HepG2 (cell line): ENCODE data around the gene PPP1R8. TPM values are rescaled to one million over a fixed set of nuclear protein-coding genes. Genes with fewer than 3 reads are reported as not detected.

Experiments used
- ATAC-seq: fragments of 200-7000 bp; cut with Tn5 transposase; 3 replicates; pipeline ENCODE4 v1.9.1; 2020; ENCODE audit warnings: mild to moderate bottlenecking, moderate library complexity
- BruUV-seq: library from RNA; stranded (reverse); fragments of 400-500 nt; replicated peaks from 2 replicates; lab custom pipeline; 2021; lab: Mats Ljungman, UMichigan
- CTCF ChIA-PET: fragments of 300-600 bp; formaldehyde crosslinking; extraction: SDS; loops from one replicate; lab custom pipeline; 2021; ENCODE audit warnings: low total read pairs, inconsistent platforms, low intra/inter-chr PET ratio; lab: Yijun Ruan, JAX
- POLR2A ChIA-PET: fragments of 350-600 bp; sonication (Branson Sonifier 250); formaldehyde crosslinking; loops from one replicate; lab custom pipeline; 2020; ENCODE audit warnings: antibody characterized with exemption, inconsistent platforms; lab: Yijun Ruan, JAX
- DNase-seq: peaks from one replicate; pipeline ENCODE4 v3.0.0-alpha.2; 2015; ENCODE audit warnings: low spot score
- FAIRE-seq: peaks from 3 replicates; lab custom pipeline; 2011; peaks lifted over from hg19 to GRCh38; lab: Jason Lieb, UNC
- H2AFZ ChIP-seq: one replicate; pipeline ENCODE4 v1.6.1; 2011; ENCODE audit warnings: low read length, inconsistent platforms
- H3K27ac ChIP-seq: fragments of 300-600 bp; 3 replicates; pipeline ENCODE4 v1.8.0; 2011; ENCODE audit warnings: mixed run types, mild to moderate bottlenecking, mixed read lengths, low read length, inconsistent platforms; ENCODE audit not compliant: insufficient read depth; ENCODE audit errors: extremely low read length
- H3K27me3 ChIP-seq, 2 experiments: fragments of 200-600 bp in 1 of 2; 2 replicates in 1 of 2; 3 replicates in 1 of 2; pipeline versions ENCODE4 v1.6.0 to v1.8.0; 2011; ENCODE audit warnings: low read length in 2 of 2, mild to moderate bottlenecking in 2 of 2, moderate library complexity in 2 of 2, inconsistent platforms in 1 of 2; ENCODE audit not compliant: insufficient read depth in 2 of 2, control insufficient read depth in 1 of 2
- H3K36me3 ChIP-seq, 2 experiments: fragments of 200-600 bp in 1 of 2; replicated peaks in 1 of 2; 2 replicates in 1 of 2; 3 replicates in 1 of 2; pipeline versions ENCODE4 v1.5.1 to v1.8.0; 2011; ENCODE audit warnings: low read length in 2 of 2, inconsistent platforms in 1 of 2; ENCODE audit not compliant: insufficient read depth in 2 of 2, control insufficient read depth in 1 of 2
- H3K4me1 ChIP-seq: 2 replicates; pipeline ENCODE4 v1.5.1; 2012; ENCODE audit warnings: low read length, inconsistent platforms; ENCODE audit not compliant: insufficient read depth
- H3K4me2 ChIP-seq: 2 replicates; pipeline ENCODE4 v1.6.0; 2011; ENCODE audit warnings: low read depth, low read length, inconsistent platforms
- H3K4me3 ChIP-seq, 3 experiments: fragments of 200-600 bp in 1 of 3; sonication (generic), shearing (Covaris generic) in 1 of 3; replicated peaks in 1 of 3; 2 replicates each; pipeline ENCODE4 v1.5.1; 2011 to 2016; ENCODE audit warnings: low read length in 3 of 3, inconsistent platforms in 2 of 3, low read depth in 2 of 3, mild to moderate bottlenecking in 2 of 3, control low read depth in 1 of 3, mixed read lengths in 1 of 3; ENCODE audit not compliant: insufficient read depth in 1 of 3
- H3K79me2 ChIP-seq: one replicate; pipeline ENCODE4 v1.6.1; 2011; ENCODE audit warnings: low read length, inconsistent platforms; ENCODE audit not compliant: insufficient read depth
- H3K9ac ChIP-seq: 2 replicates; pipeline ENCODE4 v1.6.0; 2011; ENCODE audit warnings: mild to moderate bottlenecking, low read depth, low read length, inconsistent platforms; ENCODE audit not compliant: insufficient read depth
- H3K9me3 ChIP-seq: 2 replicates; pipeline ENCODE4 v1.5.1; 2012; ENCODE audit warnings: mild to moderate bottlenecking, low read length
- H4K20me1 ChIP-seq: 2 replicates; pipeline ENCODE4 v1.6.0; 2011; ENCODE audit warnings: inconsistent platforms, mild to moderate bottlenecking, low read length, moderate library complexity; ENCODE audit not compliant: insufficient read depth
- GPN1 ChIP-seq: sonication (generic); formaldehyde crosslinking; IDR thresholded peaks from 2 replicates; pipeline ENCODE4 v1.5.1; 2020; ENCODE audit warnings: missing genetic modification reagents, borderline replicate concordance
- ISL2 ChIP-seq: sonication (generic); formaldehyde crosslinking; IDR thresholded peaks from 2 replicates; pipeline ENCODE4 v1.5.0; 2020; ENCODE audit warnings: missing genetic modification reagents
- KDM5A ChIP-seq: fragments of 200-600 bp; sonication (generic); IDR thresholded peaks from 2 replicates; pipeline ENCODE4 v1.7.0; 2018; ENCODE audit warnings: antibody characterized with exemption, mild to moderate bottlenecking, low read length, borderline replicate concordance
- KLF15 ChIP-seq: sonication (generic); formaldehyde crosslinking; IDR thresholded peaks from 2 replicates; pipeline ENCODE4 v1.8.1; 2023; ENCODE audit warnings: borderline replicate concordance, mild to moderate bottlenecking, inconsistent platforms, missing genetic modification reagents, mixed read lengths
- MEIS1 ChIP-seq: sonication (generic); formaldehyde crosslinking; IDR thresholded peaks from 2 replicates; pipeline ENCODE4 v1.9.0; 2021; ENCODE audit warnings: mild to moderate bottlenecking, missing genetic modification reagents, moderate library complexity, borderline replicate concordance
- SRSF1 ChIP-seq: fragments of 200-400 bp; formaldehyde crosslinking; optimal IDR thresholded peaks from 2 replicates; pipeline ENCODE3; 2017; ENCODE audit warnings: mild to moderate bottlenecking, low read depth, low read length, moderate library complexity
- TGIF2 ChIP-seq: IDR thresholded peaks from 2 replicates; pipeline ENCODE4 v1.6.1; 2016; ENCODE audit warnings: control low read depth, missing compliant biosample characterization
- TMF1 ChIP-seq: sonication (generic); formaldehyde crosslinking; IDR thresholded peaks from 2 replicates; pipeline ENCODE4 v1.8.1; 2022; ENCODE audit warnings: low read depth, missing genetic modification reagents
- ZNF605 ChIP-seq: sonication (generic); formaldehyde crosslinking; IDR thresholded peaks from 2 replicates; pipeline ENCODE4 v1.8.0; 2022; ENCODE audit warnings: mild to moderate bottlenecking, missing genetic modification reagents
- ZSCAN29 ChIP-seq: sonication (generic); formaldehyde crosslinking; conservative IDR thresholded peaks from 2 replicates; pipeline ENCODE4 v1.4.0; 2020; ENCODE audit warnings: mild to moderate bottlenecking, missing genetic modification reagents
- WGBS: methylation state at CpG from one replicate; pipeline ENCODE4 v1.1.6; 2017; ENCODE audit warnings: low lambda C conversion rate; 5-methylcytosine and 5-hydroxymethylcytosine counted together
- in situ Hi-C: cut with HindIII; loops from 2 replicates; pipeline ENCODE4 v1.10.0; 2017; ENCODE audit warnings: low pct_unique_long_range_greater_than_20kb; ENCODE audit not compliant: extremely low pct_ligation_motif_present
- intact Hi-C: fragments of 100-400 bp; cut with micrococcal nuclease; formaldehyde crosslinking; loops from one replicate; pipeline ENCODE4 v1.10.0; 2022; ENCODE audit not compliant: unreplicated experiment
- polyA plus RNA-seq, 8 experiments: library from polyadenylated mRNA; depleted of rRNA in 3 of 8; stranded (reverse) in 7 of 8; unstranded in 1 of 8; fragments of >200 nt; fragmentation: Illumina TruSeq in 4 of 8; extraction: Trizol in 4 of 8; gene quantifications; 2 replicates each; pipeline versions ENCODE4 v1.2.1 to v1.2.3, GENCODE V29; 2011 to 2016; ENCODE audit warnings: low read depth in 4 of 8, missing spikeins in 1 of 8, mixed read lengths in 1 of 8; ENCODE audit not compliant: insufficient read depth in 1 of 8
- total RNA-seq, 5 experiments: library from RNA; depleted of rRNA; stranded (reverse); fragments of >200 nt; fragmentation: Illumina TruSeq; extraction: Trizol; gene quantifications; 2 replicates each; pipeline ENCODE4 v1.2.3, GENCODE V29; 2016; ENCODE audit warnings: low read depth in 1 of 5
- TF ChIP-seq, protein P1 (sequence below): sonication (generic); formaldehyde crosslinking; IDR thresholded peaks from 2 replicates; pipeline ENCODE4 v1.8.0; 2022; ENCODE audit warnings: mild to moderate bottlenecking, missing genetic modification reagents, moderate library complexity
- TF ChIP-seq, protein P2 (sequence below): sonication (generic); formaldehyde crosslinking; IDR thresholded peaks from 2 replicates; pipeline ENCODE4 v1.4.0; 2020; ENCODE audit warnings: mild to moderate bottlenecking, missing genetic modification reagents

PPP1R8 gene
- total and polyA plus RNA-seq, 2 of the 13 experiments (the other 11 are each of a cell fraction or from before 2014, with no cell fraction given), result 38.3 to 62.2 TPM

DNA sequence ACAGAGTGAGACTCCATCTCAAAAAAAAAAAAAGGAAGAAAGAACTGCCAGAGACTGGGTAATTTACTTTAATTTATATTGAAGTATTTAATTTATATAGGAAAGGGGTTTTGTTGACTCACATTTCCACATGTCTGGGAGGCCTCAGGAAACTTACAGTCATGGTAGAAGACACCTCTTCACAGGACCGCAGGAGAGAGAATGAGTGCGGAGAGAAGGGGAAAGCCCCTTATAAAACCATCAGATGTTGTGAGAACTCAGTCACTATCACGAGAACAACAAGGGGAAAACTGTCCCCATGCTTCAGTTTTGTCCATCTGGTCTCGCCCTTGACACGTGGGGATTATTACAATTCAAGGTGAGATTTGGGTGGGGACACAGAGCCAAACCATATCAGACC, 25.8 kb upstream of the PPP1R8 start:
- BruUV-seq, result no TSS peak
- in situ Hi-C loops, result no loop called here
- Histone ChIP-seq H3K27ac (no peak overlapping the region), H4K20me1 (no peaks in the 10 kb centered on the region), H3K36me3 (peaks cover 5 to 27% of the 10 kb centered on the region in 2 experiments; a peak in 3 of 5 replicates), H3K9ac (no peak overlapping the region), H3K79me2 (no peaks in the 10 kb centered on the region), H3K4me3 (no peak overlapping the region), H3K4me1 (no peaks in the 10 kb centered on the region), H3K9me3 (no peaks in the 10 kb centered on the region), H3K27me3 (no peaks in the 10 kb centered on the region), H3K4me2 (no peak overlapping the region), H2AFZ (no peak overlapping the region)
- no peak for ATAC-seq
- no peak for FAIRE-seq
- ChIA-PET CTCF (no interaction called here), POLR2A (no interaction called here)
- TF ChIP-seq ZSCAN29, result no peak
- no peak for TF ChIP-seq GPN1 (CRISPR knock-in tag)
- TF ChIP-seq MEIS1 (CRISPR knock-in tag), result no peak
- TF ChIP-seq SRSF1, result no peak
- TF ChIP-seq, protein P1, sequence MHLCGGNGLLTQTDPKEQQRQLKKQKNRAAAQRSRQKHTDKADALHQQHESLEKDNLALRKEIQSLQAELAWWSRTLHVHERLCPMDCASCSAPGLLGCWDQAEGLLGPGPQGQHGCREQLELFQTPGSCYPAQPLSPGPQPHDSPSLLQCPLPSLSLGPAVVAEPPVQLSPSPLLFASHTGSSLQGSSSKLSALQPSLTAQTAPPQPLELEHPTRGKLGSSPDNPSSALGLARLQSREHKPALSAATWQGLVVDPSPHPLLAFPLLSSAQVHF (CRISPR knock-in tag), result no peak
- TF ChIP-seq, protein P2, sequence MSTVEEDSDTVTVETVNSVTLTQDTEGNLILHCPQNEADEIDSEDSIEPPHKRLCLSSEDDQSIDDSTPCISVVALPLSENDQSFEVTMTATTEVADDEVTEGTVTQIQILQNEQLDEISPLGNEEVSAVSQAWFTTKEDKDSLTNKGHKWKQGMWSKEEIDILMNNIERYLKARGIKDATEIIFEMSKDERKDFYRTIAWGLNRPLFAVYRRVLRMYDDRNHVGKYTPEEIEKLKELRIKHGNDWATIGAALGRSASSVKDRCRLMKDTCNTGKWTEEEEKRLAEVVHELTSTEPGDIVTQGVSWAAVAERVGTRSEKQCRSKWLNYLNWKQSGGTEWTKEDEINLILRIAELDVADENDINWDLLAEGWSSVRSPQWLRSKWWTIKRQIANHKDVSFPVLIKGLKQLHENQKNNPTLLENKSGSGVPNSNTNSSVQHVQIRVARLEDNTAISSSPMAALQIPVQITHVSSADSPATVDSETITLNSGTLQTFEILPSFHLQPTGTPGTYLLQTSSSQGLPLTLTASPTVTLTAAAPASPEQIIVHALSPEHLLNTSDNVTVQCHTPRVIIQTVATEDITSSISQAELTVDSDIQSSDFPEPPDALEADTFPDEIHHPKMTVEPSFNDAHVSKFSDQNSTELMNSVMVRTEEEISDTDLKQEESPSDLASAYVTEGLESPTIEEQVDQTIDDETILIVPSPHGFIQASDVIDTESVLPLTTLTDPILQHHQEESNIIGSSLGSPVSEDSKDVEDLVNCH (CRISPR knock-in tag), result no peak
- TF ChIP-seq KDM5A, result no peak
- no peak for TF ChIP-seq ISL2 (CRISPR knock-in tag)
- TF ChIP-seq ZNF605 (CRISPR knock-in tag), result no peak
- no peak for TF ChIP-seq TMF1 (CRISPR knock-in tag)
- TF ChIP-seq KLF15 (CRISPR knock-in tag), result no peak
- no peak for TF ChIP-seq TGIF2 (CRISPR knock-in tag)
- DNase-seq, result no peak
- 97% methylated on average over 5 of the region's 5 CpGs for WGBS
- intact Hi-C loops, result no loop called here
